H1 (cell line): ENCODE results near the gene AHSG. TPM values are rescaled to one million over a fixed set of nuclear protein-coding genes. Genes with fewer than 3 reads are reported as not detected.

ENCODE experiments used
- CTCF ChIA-PET: fragments of 300-600 bp; sonication (Branson Sonifier 250); formaldehyde crosslinking; loops from one replicate; lab custom pipeline; 2021; ENCODE audit not compliant: partially characterized antibody; lab: Charles Lee
- POLR2A ChIA-PET: fragments of 300-600 bp; sonication (Branson Sonifier 250); formaldehyde crosslinking; loops from one replicate; lab custom pipeline; 2021; ENCODE audit warnings: inconsistent platforms; ENCODE audit not compliant: partially characterized antibody; lab: Charles Lee
- DNase-seq, 2 experiments: peaks; one replicate each; pipeline versions ENCODE4 v3.0.0 to v3.0.0-alpha.2; 2010 to 2022; ENCODE audit warnings: low spot score in 2 of 2, low read depth in 1 of 2, mixed read lengths in 1 of 2
- FAIRE-seq: peaks from 2 replicates; lab custom pipeline; 2011; peaks lifted over from hg19 to GRCh38; lab: Jason Lieb, UNC
- H2AFZ ChIP-seq: 2 replicates; pipeline ENCODE4 v1.8.1; 2012; ENCODE audit warnings: low read length, inconsistent platforms
- H2AK5ac ChIP-seq: 2 replicates; pipeline ENCODE4 v1.6.1; 2013; ENCODE audit warnings: low read depth, low read length
- H2BK120ac ChIP-seq: replicated peaks from 2 replicates; pipeline ENCODE3; 2013; ENCODE audit warnings: low read depth, low read length, inconsistent platforms
- H2BK12ac ChIP-seq: 2 replicates; pipeline ENCODE4 v1.6.1; 2013; ENCODE audit warnings: low read depth, low read length
- H2BK15ac ChIP-seq: 2 replicates; pipeline ENCODE4 v1.6.1; 2013; ENCODE audit warnings: low read length
- H2BK20ac ChIP-seq: 2 replicates; pipeline ENCODE4 v1.6.1; 2013; ENCODE audit warnings: low read length
- H2BK5ac ChIP-seq: 2 replicates; pipeline ENCODE4 v1.6.1; 2013; ENCODE audit warnings: low read depth, low read length
- H3K14ac ChIP-seq: 2 replicates; pipeline ENCODE4 v1.6.1; 2013; ENCODE audit warnings: inconsistent platforms; ENCODE audit not compliant: insufficient read length
- H3K18ac ChIP-seq: 2 replicates; pipeline ENCODE4 v1.6.1; 2013; ENCODE audit warnings: low read length; ENCODE audit errors: extremely low read depth
- H3K23ac ChIP-seq: 2 replicates; pipeline ENCODE4 v1.6.1; 2013; ENCODE audit warnings: inconsistent platforms; ENCODE audit not compliant: insufficient read length
- H3K23me2 ChIP-seq: 2 replicates; pipeline ENCODE4 v1.6.1; 2013; ENCODE audit warnings: low read depth, low read length
- H3K27ac ChIP-seq: 2 replicates; pipeline ENCODE4 v1.6.1; 2011; ENCODE audit warnings: low read depth, low read length, inconsistent platforms
- H3K27me3 ChIP-seq, 4 experiments: replicated peaks in 1 of 4; 1 replicate in 1 of 4; 2 replicates in 3 of 4; pipeline versions ENCODE4 v1.6.1 to v1.8.1; 2011 to 2013; ENCODE audit warnings: low read length in 3 of 4, mild to moderate bottlenecking in 3 of 4, inconsistent platforms in 2 of 4, mixed read lengths in 2 of 4, moderate library complexity in 1 of 4; ENCODE audit not compliant: control insufficient read depth in 3 of 4, insufficient read depth in 3 of 4; ENCODE audit errors: extremely low read depth in 1 of 4
- H3K36me3 ChIP-seq, 4 experiments: 2 replicates each; pipeline versions ENCODE4 v1.6.1 to v1.8.1; 2011 to 2013; ENCODE audit warnings: mild to moderate bottlenecking in 4 of 4, low read length in 3 of 4, moderate library complexity in 2 of 4, control low read depth in 1 of 4, inconsistent platforms in 1 of 4; ENCODE audit not compliant: insufficient read depth in 4 of 4, control insufficient read depth in 2 of 4
- H3K4ac ChIP-seq: replicated peaks from 2 replicates; pipeline ENCODE3; 2013; ENCODE audit warnings: low read length, low read depth, mixed read lengths, inconsistent platforms; ENCODE audit not compliant: insufficient read length
- H3K4me1 ChIP-seq, 4 experiments: replicated peaks in 1 of 4; 1 replicate in 1 of 4; 2 replicates in 3 of 4; pipeline versions ENCODE4 v1.6.1 to v1.8.1; 2011 to 2013; ENCODE audit warnings: low read length in 3 of 4, inconsistent platforms in 2 of 4, mixed read lengths in 1 of 4; ENCODE audit not compliant: insufficient read depth in 4 of 4, control insufficient read depth in 3 of 4
- H3K4me2 ChIP-seq, 2 experiments: 2 replicates each; pipeline versions ENCODE4 v1.6.1 to v1.8.1; 2011 to 2013; ENCODE audit warnings: low read depth in 2 of 2, low read length in 2 of 2, control low read depth in 1 of 2, inconsistent platforms in 1 of 2, mild to moderate bottlenecking in 1 of 2; ENCODE audit not compliant: insufficient read depth in 1 of 2
- H3K4me3 ChIP-seq, 4 experiments: fragments of 200-600, 300-600 bp in 1 of 4; sonication (generic), shearing (Covaris generic), sonication (Bioruptor Twin) in 1 of 4; 2 replicates each; pipeline versions ENCODE4 v1.5.1 to v1.8.1; 2011 to 2016; ENCODE audit warnings: low read length in 4 of 4, low read depth in 3 of 4, control low read depth in 2 of 4, inconsistent platforms in 2 of 4, mild to moderate bottlenecking in 2 of 4, mixed read lengths in 1 of 4, moderate library complexity in 1 of 4; ENCODE audit not compliant: insufficient read depth in 2 of 4; ENCODE audit errors: extremely low read depth in 1 of 4
- H3K56ac ChIP-seq: replicated peaks from 2 replicates; pipeline ENCODE3; 2013; ENCODE audit warnings: low read depth, mild to moderate bottlenecking, mixed read lengths, low read length, inconsistent platforms; ENCODE audit not compliant: insufficient read length
- H3K79me1 ChIP-seq: 2 replicates; pipeline ENCODE4 v1.6.1; 2013; ENCODE audit warnings: low read depth, low read length, control low read depth
- H3K79me2 ChIP-seq, 2 experiments: 2 replicates each; pipeline versions ENCODE4 v1.6.1 to v1.8.1; 2012 to 2013; ENCODE audit warnings: low read length in 2 of 2, mild to moderate bottlenecking in 2 of 2, inconsistent platforms in 1 of 2; ENCODE audit not compliant: insufficient read depth in 2 of 2, control insufficient read depth in 1 of 2
- H3K9ac ChIP-seq, 4 experiments: replicated peaks in 1 of 4; 1 replicate in 1 of 4; 2 replicates in 3 of 4; pipeline versions ENCODE4 v1.6.1 to v1.8.1; 2011 to 2013; ENCODE audit warnings: low read depth in 3 of 4, low read length in 3 of 4, control low read depth in 2 of 4, mild to moderate bottlenecking in 2 of 4, moderate library complexity in 2 of 4, inconsistent platforms in 1 of 4; ENCODE audit errors: extremely low read depth in 1 of 4
- H3K9me3 ChIP-seq, 2 experiments: 2 replicates each; pipeline versions ENCODE4 v1.6.1 to v1.8.1; 2012 to 2013; ENCODE audit warnings: mild to moderate bottlenecking in 2 of 2, moderate library complexity in 2 of 2, control low read depth in 1 of 2, inconsistent platforms in 1 of 2, low read depth in 1 of 2, low read length in 1 of 2, mixed read lengths in 1 of 2; ENCODE audit not compliant: insufficient read depth in 2 of 2
- H4K20me1 ChIP-seq, 2 experiments: replicated peaks in 1 of 2; 2 replicates each; pipeline versions ENCODE3 to v1.8.1; 2011 to 2013; ENCODE audit warnings: inconsistent platforms in 2 of 2, low read length in 2 of 2, mild to moderate bottlenecking in 1 of 2; ENCODE audit not compliant: insufficient read depth in 2 of 2, control insufficient read depth in 1 of 2
- H4K5ac ChIP-seq: 2 replicates; pipeline ENCODE4 v1.6.1; 2013; ENCODE audit warnings: low read length, low read depth, mixed read lengths, inconsistent platforms; ENCODE audit not compliant: insufficient read length
- H4K8ac ChIP-seq: 2 replicates; pipeline ENCODE4 v1.8.0; 2013; ENCODE audit warnings: mild to moderate bottlenecking, moderate library complexity, low read length, inconsistent platforms; ENCODE audit not compliant: insufficient read depth; ENCODE audit errors: extremely low read depth
- H4K91ac ChIP-seq: replicated peaks from 2 replicates; pipeline ENCODE3; 2013; ENCODE audit warnings: low read length, mixed read lengths, inconsistent platforms; ENCODE audit not compliant: insufficient read length
- EGR1 ChIP-seq: IDR thresholded peaks from 2 replicates; pipeline ENCODE4 v1.6.1; 2011; ENCODE audit warnings: low read depth, low read length, borderline replicate concordance
- GABPA ChIP-seq: IDR thresholded peaks from 2 replicates; pipeline ENCODE4 v1.6.1; 2011; ENCODE audit warnings: mild to moderate bottlenecking, low read length, moderate library complexity, borderline replicate concordance; ENCODE audit not compliant: insufficient read depth
- GTF2F1 ChIP-seq: IDR thresholded peaks from 2 replicates; pipeline ENCODE4 v1.6.1; 2012; ENCODE audit warnings: low read depth, low read length, improper control_type of control experiment, borderline replicate concordance
- POLR2AphosphoS5 ChIP-seq: IDR thresholded peaks from 2 replicates; pipeline ENCODE4 v1.6.1; 2011; ENCODE audit warnings: low read depth, low read length
- POU5F1 ChIP-seq: IDR thresholded peaks from 2 replicates; pipeline ENCODE4 v1.6.1; 2011; ENCODE audit warnings: low read depth, mild to moderate bottlenecking, low read length, moderate library complexity
- RBBP5 ChIP-seq: IDR thresholded peaks from 2 replicates; pipeline ENCODE4 v1.7.1; 2012; ENCODE audit warnings: low read depth, mild to moderate bottlenecking, inconsistent platforms, low read length, moderate library complexity, borderline replicate concordance
- SIX5 ChIP-seq: IDR thresholded peaks from 2 replicates; pipeline ENCODE4 v1.6.1; 2011; ENCODE audit warnings: mild to moderate bottlenecking, low read depth, low read length
- TAF1 ChIP-seq: IDR thresholded peaks from 2 replicates; pipeline ENCODE4 v1.6.1; 2011; ENCODE audit warnings: mild to moderate bottlenecking, low read depth, low read length
- TCF12 ChIP-seq: IDR thresholded peaks from 2 replicates; pipeline ENCODE4 v1.6.1; 2011; ENCODE audit warnings: low read depth, mild to moderate bottlenecking, low read length
- WGBS, 2 experiments: shearing (Covaris generic) in 1 of 2; methylation state at CpG; one replicate each; pipeline versions ENCODE4 v1.1.6 to v1.1.7; 2013 to 2015; ENCODE audit warnings: low lambda C conversion rate in 2 of 2, mixed read lengths in 2 of 2, inconsistent platforms in 1 of 2, low coverage in 1 of 2, missing lambda C conversion rate in 1 of 2; ENCODE audit not compliant: insufficient replicate concordance in 2 of 2, insufficient coverage in 1 of 2, insufficient read length in 1 of 2; ENCODE audit errors: extremely low coverage in 1 of 2, missing lambda C conversion rate in 1 of 2; 5-methylcytosine and 5-hydroxymethylcytosine counted together
- polyA plus RNA-seq, 7 experiments: library from polyadenylated mRNA; depleted of rRNA in 3 of 7; stranded (reverse) in 5 of 7; unstranded in 2 of 7; fragments of >200 nt in 5 of 7; fragments of 200-250 nt in 2 of 7; gene quantifications; 1 replicate in 5 of 7; 2 replicates in 1 of 7; 4 replicates in 1 of 7; pipeline versions ENCODE4 v1.2.1 to v1.2.3, GENCODE V29; 2011 to 2013; ENCODE audit warnings: missing spikeins in 2 of 7, mixed read lengths in 2 of 7
- total RNA-seq: library from RNA; stranded (reverse); fragmentation: NEBNext Ultra II Directional; extraction: Animal tissue kit (Norgen Biotek cat#: 25700); gene quantifications from 2 replicates; pipeline ENCODE4 v1.2.1, GENCODE V29; 2021
- TF ChIP-seq, protein P1 (sequence below): IDR thresholded peaks from 2 replicates; pipeline ENCODE4 v1.6.1; 2012; ENCODE audit warnings: low read length, inconsistent platforms
- TF ChIP-seq, protein P2 (sequence below): IDR thresholded peaks from 2 replicates; pipeline ENCODE4 v1.6.1; 2012; ENCODE audit warnings: inconsistent platforms

AHSG gene
- total and polyA plus RNA-seq, 2 of the 8 experiments (the other 6 are each of a cell fraction or from before 2014, with no cell fraction given), result 0.68 to 0.78 TPM

DNA sequence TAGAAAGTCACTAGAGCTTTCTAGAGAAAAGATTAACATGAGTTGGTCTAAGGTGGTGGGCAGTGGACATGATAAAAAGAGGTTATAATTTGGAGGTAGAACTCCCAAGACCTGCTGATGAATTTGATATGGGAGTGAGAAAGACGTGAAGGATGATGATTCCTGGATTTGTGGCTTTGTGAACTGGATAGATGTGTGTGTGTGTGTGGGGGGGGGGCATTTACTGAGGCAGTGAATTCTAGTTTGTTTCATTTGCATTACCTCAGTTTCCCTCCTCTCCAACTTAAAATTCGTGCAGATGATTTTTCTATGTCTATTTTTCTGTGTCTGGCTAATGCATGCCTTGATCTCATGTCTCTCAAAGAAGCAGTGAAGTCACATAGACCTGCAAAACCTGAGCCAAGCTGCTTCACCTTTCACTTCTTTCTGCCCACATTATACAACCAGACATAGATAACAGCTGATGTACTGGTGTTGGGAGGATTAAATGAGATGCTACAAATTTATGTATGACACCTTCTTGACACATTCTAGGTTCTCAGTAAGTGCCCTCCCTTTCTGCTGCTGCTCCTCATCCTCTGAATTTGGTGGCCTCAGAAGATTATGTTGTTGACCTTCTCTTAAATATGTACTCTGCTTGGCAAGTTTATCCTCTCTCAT, 9.9 kb downstream of the AHSG start:
- H3K56ac ChIP-seq, result no peak overlapping the region
- no peaks in the 10 kb centered on the region for H3K4me1 ChIP-seq
- H3K36me3 ChIP-seq, result no peaks in the 10 kb centered on the region
- H3K18ac ChIP-seq, result no peak overlapping the region
- no peak overlapping the region for H4K5ac ChIP-seq
- no peak overlapping the region for H3K23ac ChIP-seq
- H3K4ac ChIP-seq, result no peak overlapping the region
- H2AFZ ChIP-seq, result no peak overlapping the region
- ChIA-PET CTCF (interaction anchor here (0.7 to 6.1 kb wide), 6 partner anchors 8 to 1056 kb away, joined by 3 to 67 read pairs (median 4); partner anchors contain the start of gene AHSG), POLR2A (interaction anchor here (3.5 kb wide), 1 partner anchor 161 kb away, joined by 17 read pairs; the partner anchor contains the start of gene EIF4A2)
- H3K27me3 ChIP-seq, result peaks cover 0 to 2% (median 0%) of the 10 kb centered on the region in 4 experiments; a peak in 1 of 7 replicates
- no peak overlapping the region for H2BK15ac ChIP-seq
- H4K8ac ChIP-seq, result no peak overlapping the region
- H3K27ac ChIP-seq, result no peak overlapping the region
- no peak overlapping the region for H2BK5ac ChIP-seq
- H2AK5ac ChIP-seq, result no peak overlapping the region
- no peak overlapping the region for H3K14ac ChIP-seq
- H3K23me2 ChIP-seq, result peaks cover 1% of the 10 kb centered on the region; the same call in 1 of the 2 replicates
- no peak overlapping the region for H2BK120ac ChIP-seq
- FAIRE-seq (no peak), DNase-seq (no peak)
- H2BK20ac ChIP-seq, result no peak overlapping the region
- 79% methylated on average over 2 of the region's 2 CpGs; no CpG with 5 or more reads in 1 of the 2 experiments for WGBS, 2 experiments
- no peak overlapping the region for H3K9ac ChIP-seq
- no peaks in the 10 kb centered on the region for H3K79me1 ChIP-seq
- H3K79me2 ChIP-seq, result no peaks in the 10 kb centered on the region
- no peak overlapping the region for H4K91ac ChIP-seq
- no peak overlapping the region for H3K4me3 ChIP-seq
- H4K20me1 ChIP-seq, result no peaks in the 10 kb centered on the region
- no peak overlapping the region for H3K4me2 ChIP-seq
- H2BK12ac ChIP-seq, result no peak overlapping the region
- no peaks in the 10 kb centered on the region for H3K9me3 ChIP-seq
- no peak for TF ChIP-seq TCF12
- no peak for TF ChIP-seq GTF2F1
- no peak for TF ChIP-seq GABPA
- no peak for TF ChIP-seq TAF1
- TF ChIP-seq, protein P1, sequence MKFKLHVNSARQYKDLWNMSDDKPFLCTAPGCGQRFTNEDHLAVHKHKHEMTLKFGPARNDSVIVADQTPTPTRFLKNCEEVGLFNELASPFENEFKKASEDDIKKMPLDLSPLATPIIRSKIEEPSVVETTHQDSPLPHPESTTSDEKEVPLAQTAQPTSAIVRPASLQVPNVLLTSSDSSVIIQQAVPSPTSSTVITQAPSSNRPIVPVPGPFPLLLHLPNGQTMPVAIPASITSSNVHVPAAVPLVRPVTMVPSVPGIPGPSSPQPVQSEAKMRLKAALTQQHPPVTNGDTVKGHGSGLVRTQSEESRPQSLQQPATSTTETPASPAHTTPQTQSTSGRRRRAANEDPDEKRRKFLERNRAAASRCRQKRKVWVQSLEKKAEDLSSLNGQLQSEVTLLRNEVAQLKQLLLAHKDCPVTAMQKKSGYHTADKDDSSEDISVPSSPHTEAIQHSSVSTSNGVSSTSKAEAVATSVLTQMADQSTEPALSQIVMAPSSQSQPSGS, result no peak
- no peak for TF ChIP-seq EGR1
- no peak for TF ChIP-seq POU5F1
- TF ChIP-seq RBBP5, result no peak
- TF ChIP-seq SIX5, result no peak
- TF ChIP-seq POLR2AphosphoS5, result no peak
- TF ChIP-seq, protein P2, sequence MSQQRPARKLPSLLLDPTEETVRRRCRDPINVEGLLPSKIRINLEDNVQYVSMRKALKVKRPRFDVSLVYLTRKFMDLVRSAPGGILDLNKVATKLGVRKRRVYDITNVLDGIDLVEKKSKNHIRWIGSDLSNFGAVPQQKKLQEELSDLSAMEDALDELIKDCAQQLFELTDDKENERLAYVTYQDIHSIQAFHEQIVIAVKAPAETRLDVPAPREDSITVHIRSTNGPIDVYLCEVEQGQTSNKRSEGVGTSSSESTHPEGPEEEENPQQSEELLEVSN, result no peak
